Kidney epithelial cell (primary cell): ENCODE measurements around the gene SEC63. TPM values are rescaled to one million over a fixed set of nuclear protein-coding genes. Genes with fewer than 3 reads are reported as not detected.
A peak's percentile ranks its signal among the peaks of the same experiment; 100 is the strongest.

Experiments used
- DNase-seq: peaks from one replicate; pipeline ENCODE4 v3.0.0-alpha.2; 2010; ENCODE audit warnings: low read depth
- H3K27me3 ChIP-seq: 2 replicates; pipeline ENCODE4 v1.6.0; 2011; ENCODE audit warnings: low read length; ENCODE audit not compliant: control insufficient read depth, insufficient read depth
- H3K36me3 ChIP-seq: 2 replicates; pipeline ENCODE4 v1.5.1; 2011; ENCODE audit warnings: low read length; ENCODE audit not compliant: control insufficient read depth, insufficient read depth
- H3K4me3 ChIP-seq: 2 replicates; pipeline ENCODE4 v1.5.1; 2011; ENCODE audit warnings: low read depth, mild to moderate bottlenecking, control low read depth, low read length
- CTCF ChIP-seq: IDR thresholded peaks from 2 replicates; pipeline ENCODE4 v1.5.1; 2011; ENCODE audit warnings: mild to moderate bottlenecking, moderate library complexity, low read length, control low read depth, inconsistent platforms; ENCODE audit not compliant: insufficient read depth, poor library complexity, severe bottlenecking
- total RNA-seq: library from RNA; depleted of rRNA; stranded (reverse); fragments of >200 nt; gene quantifications from 2 replicates; pipeline ENCODE4 v1.2.3, GENCODE V29; 2015

The SEC63 gene
- total RNA-seq, 1 donor from 2014 or later: 25.1 TPM

- TF ChIP-seq CTCF: no peak
Observed at GRCh38 chr6:107853230-107853629, 104.8 kb downstream of the SEC63 start.

GRCh38 chr6:107849325-107849724 is 108.7 kb downstream of the SEC63 start:
- peaks cover 2% of the 10 kb centered on the region for H3K27me3 ChIP-seq

More at GRCh38 chr6:107853230-107853629, 104.8 kb downstream of the SEC63 start:
- Histone ChIP-seq H3K36me3 (no peaks in the 10 kb centered on the region), H3K4me3 (no peak overlapping the region), H3K27me3 (peaks cover 2% of the 10 kb centered on the region)
- DNase-seq: no peak

GRCh38 chr6:107847844-107848802 is 109.9 kb downstream of the SEC63 start:
- H3K36me3 ChIP-seq: no peaks in the 10 kb centered on the region
- DNase-seq: peak; percentile 14
- peak; percentile 92 for TF ChIP-seq CTCF
- peaks cover 2% of the 10 kb centered on the region for H3K27me3 ChIP-seq
- H3K4me3 ChIP-seq: peak overlapping the region; percentile 26

More at GRCh38 chr6:107849325-107849724, 108.7 kb downstream of the SEC63 start:
- Histone ChIP-seq H3K4me3 (no peak overlapping the region), H3K36me3 (no peaks in the 10 kb centered on the region)
- no peak for DNase-seq
- no peak for TF ChIP-seq CTCF

- no peak for DNase-seq
- H3K4me3 ChIP-seq: no peak overlapping the region
- H3K36me3 ChIP-seq: no peaks in the 10 kb centered on the region
- TF ChIP-seq CTCF: no peak
- no peaks in the 10 kb centered on the region for H3K27me3 ChIP-seq
Observed at GRCh38 chr6:107846262-107846795, 111.7 kb downstream of the SEC63 start.

- Histone ChIP-seq H3K36me3 (no peaks in the 10 kb centered on the region), H3K4me3 (no peak overlapping the region), H3K27me3 (no peaks in the 10 kb centered on the region)
- DNase-seq: no peak
- TF ChIP-seq CTCF: no peak
Observed at GRCh38 chr6:107845777-107846176, 112.2 kb downstream of the SEC63 start.

GRCh38 chr6:107843400-107843799 is 114.6 kb downstream of the SEC63 start:
- no peaks in the 10 kb centered on the region for H3K36me3 ChIP-seq
- no peak for TF ChIP-seq CTCF
- no peak for DNase-seq
- H3K27me3 ChIP-seq: no peaks in the 10 kb centered on the region
- no peak overlapping the region for H3K4me3 ChIP-seq
